SK-N-SH (cell line): ENCODE results near the gene B3GALT5. TPM values are rescaled to one million over a fixed set of nuclear protein-coding genes. Genes with fewer than 3 reads are reported as not detected.

Source experiments
- CTCF ChIA-PET: fragments of 300-600, 350-600 bp; formaldehyde crosslinking; extraction: SDS; loops from one replicate; lab custom pipeline; 2021; lab: Yijun Ruan, JAX
- POLR2A ChIA-PET: fragments of 350-600 bp; sonication (Branson Sonifier 250); formaldehyde crosslinking; extraction: SDS; loops from one replicate; lab custom pipeline; 2020; ENCODE audit warnings: antibody characterized with exemption, inconsistent platforms; lab: Yijun Ruan, JAX
- DNase-seq: peaks from one replicate; pipeline ENCODE4 v3.0.0; 2012
- H2AFZ ChIP-seq: fragments of 200-600 bp; sonication (generic); 2 replicates; pipeline ENCODE4 v1.8.1; 2016; ENCODE audit warnings: antibody characterized with exemption, mild to moderate bottlenecking, low read depth
- H3F3A ChIP-seq: fragments of 200-600 bp; sonication (generic); replicated peaks from 2 replicates; pipeline ENCODE3; 2016; ENCODE audit warnings: antibody characterized with exemption, mild to moderate bottlenecking; ENCODE audit not compliant: insufficient read depth
- H3K27ac ChIP-seq, 2 experiments: fragments of 200-500 bp in 1 of 2; fragments of 200-600 bp in 1 of 2; sonication (Bioruptor generic) in 1 of 2; sonication (generic), shearing (Covaris generic) in 1 of 2; 2 replicates each; pipeline versions ENCODE4 v1.5.1 to v1.6.1; 2014 to 2016; ENCODE audit warnings: low read depth in 2 of 2, inconsistent platforms in 1 of 2, low read length in 1 of 2, mild to moderate bottlenecking in 1 of 2, mixed read lengths in 1 of 2
- H3K27me3 ChIP-seq: fragments of 200-600 bp; sonication (generic), shearing (Covaris generic); 2 replicates; pipeline ENCODE4 v1.6.1; 2016; ENCODE audit warnings: mixed run types; ENCODE audit not compliant: insufficient read depth
- H3K36me3 ChIP-seq, 2 experiments: fragments of 200-500 bp in 1 of 2; fragments of 200-600 bp in 1 of 2; sonication (Bioruptor generic) in 1 of 2; sonication (generic) in 1 of 2; replicated peaks in 1 of 2; 2 replicates each; pipeline versions ENCODE3 to v1.5.1; 2014 to 2016; ENCODE audit warnings: low read length in 1 of 2, mild to moderate bottlenecking in 1 of 2; ENCODE audit not compliant: insufficient read depth in 2 of 2, control insufficient read depth in 1 of 2
- H3K4me1 ChIP-seq, 2 experiments: fragments of 200-500 bp in 1 of 2; fragments of 200-600 bp in 1 of 2; sonication (Bioruptor generic) in 1 of 2; sonication (generic), shearing (Covaris generic) in 1 of 2; 2 replicates each; pipeline versions ENCODE4 v1.5.1 to v1.6.1; 2014 to 2016; ENCODE audit warnings: low read depth in 1 of 2, low read length in 1 of 2, mixed run types in 1 of 2; ENCODE audit not compliant: insufficient read depth in 2 of 2, control insufficient read depth in 1 of 2
- H3K4me2 ChIP-seq: fragments of 200-600 bp; sonication (generic), shearing (Covaris generic); 2 replicates; pipeline ENCODE4 v1.6.1; 2017; ENCODE audit warnings: mixed run types
- H3K4me3 ChIP-seq, 2 experiments: fragments of 200-500 bp in 1 of 2; fragments of 200-600 bp in 1 of 2; sonication (Bioruptor generic) in 1 of 2; sonication (generic), shearing (Covaris generic) in 1 of 2; 2 replicates each; pipeline versions ENCODE4 v1.5.1 to v1.8.1; 2014 to 2016; ENCODE audit warnings: low read depth in 2 of 2, inconsistent platforms in 1 of 2, low read length in 1 of 2, mild to moderate bottlenecking in 1 of 2, mixed read lengths in 1 of 2, moderate library complexity in 1 of 2
- H3K79me2 ChIP-seq: fragments of 200-600 bp; sonication (generic); 2 replicates; pipeline ENCODE4 v1.8.1; 2017; ENCODE audit warnings: mild to moderate bottlenecking; ENCODE audit not compliant: insufficient read depth
- H3K9ac ChIP-seq: fragments of 200-600 bp; sonication (generic); 2 replicates; pipeline ENCODE4 v1.6.1; 2017; ENCODE audit warnings: mixed run types
- H3K9me2 ChIP-seq: fragments of 200-600 bp; sonication (generic); 2 replicates; pipeline ENCODE4 v1.6.1; 2017; ENCODE audit warnings: mixed run types
- H3K9me3 ChIP-seq: fragments of 200-600 bp; sonication (generic); 2 replicates; pipeline ENCODE4 v1.6.1; 2017; ENCODE audit warnings: mixed run types, mild to moderate bottlenecking, moderate library complexity
- H4K20me1 ChIP-seq: fragments of 200-600 bp; sonication (generic); 2 replicates; pipeline ENCODE4 v1.6.1; 2017; ENCODE audit warnings: mild to moderate bottlenecking, mixed run types; ENCODE audit not compliant: insufficient read depth
- EP300 ChIP-seq, 2 experiments: IDR thresholded peaks; 2 replicates each; pipeline versions ENCODE4 v1.4.0 to v1.6.1; 2012; ENCODE audit warnings: borderline replicate concordance in 1 of 2, low read depth in 1 of 2, low read length in 1 of 2
- EZH2phosphoT487 ChIP-seq: fragments of 200-600 bp; sonication (generic); IDR thresholded peaks from 2 replicates; pipeline ENCODE4 v1.6.1; 2017; ENCODE audit warnings: low read depth, mixed run types, mild to moderate bottlenecking, antibody characterized with exemption, moderate library complexity, borderline replicate concordance
- FOXJ3 ChIP-seq: sonication (generic); formaldehyde crosslinking; IDR thresholded peaks from 2 replicates; pipeline ENCODE4 v1.5.1; 2020; ENCODE audit warnings: mild to moderate bottlenecking, missing genetic modification reagents
- GABPA ChIP-seq: IDR thresholded peaks from 2 replicates; pipeline ENCODE4 v1.4.0; 2012; ENCODE audit warnings: low read depth, mild to moderate bottlenecking
- GATA2 ChIP-seq: sonication (generic); formaldehyde crosslinking; IDR thresholded peaks from 2 replicates; pipeline ENCODE4 v1.5.0; 2020; ENCODE audit warnings: mild to moderate bottlenecking, missing genetic modification reagents
- JUND ChIP-seq: IDR thresholded peaks from 2 replicates; pipeline ENCODE4 v1.4.0; 2012
- MEF2A ChIP-seq: IDR thresholded peaks from 2 replicates; pipeline ENCODE4 v1.4.0; 2012; ENCODE audit warnings: low read depth, borderline replicate concordance
- NRF1 ChIP-seq: IDR thresholded peaks from 2 replicates; pipeline ENCODE4 v1.6.1; 2012; ENCODE audit warnings: low read depth, mild to moderate bottlenecking, low read length
- RAD21 ChIP-seq: IDR thresholded peaks from 2 replicates; pipeline ENCODE4 v1.6.1; 2012; ENCODE audit warnings: mild to moderate bottlenecking, low read length
- RFX5 ChIP-seq: IDR thresholded peaks from 2 replicates; pipeline ENCODE4 v1.6.1; 2012; ENCODE audit warnings: mild to moderate bottlenecking, improper control_type of control experiment, low read length
- RXRA ChIP-seq: IDR thresholded peaks from 2 replicates; pipeline ENCODE4 v1.4.0; 2012; ENCODE audit warnings: low read depth, mild to moderate bottlenecking, borderline replicate concordance
- SIN3A ChIP-seq: IDR thresholded peaks from 2 replicates; pipeline ENCODE4 v1.6.1; 2012; ENCODE audit warnings: low read depth, mild to moderate bottlenecking, low read length, moderate library complexity, borderline replicate concordance
- TAF1 ChIP-seq: IDR thresholded peaks from 2 replicates; pipeline ENCODE4 v1.6.1; 2012; ENCODE audit warnings: low read depth, mild to moderate bottlenecking, low read length, moderate library complexity, borderline replicate concordance
- TCF12 ChIP-seq: IDR thresholded peaks from 2 replicates; pipeline ENCODE4 v1.4.0; 2012
- TEAD4 ChIP-seq: IDR thresholded peaks from 2 replicates; pipeline ENCODE4 v1.4.0; 2012; ENCODE audit warnings: mild to moderate bottlenecking, borderline replicate concordance; ENCODE audit not compliant: insufficient read depth
- USF2 ChIP-seq: fragments of 150-350 bp; IDR thresholded peaks from 2 replicates; pipeline ENCODE4 v1.6.1; 2017; ENCODE audit warnings: antibody characterized with exemption, low read length, low read depth, borderline replicate concordance
- WGBS: methylation state at CpG from one replicate; pipeline ENCODE4 v1.1.6; 2017; ENCODE audit warnings: low lambda C conversion rate; 5-methylcytosine and 5-hydroxymethylcytosine counted together
- polyA plus RNA-seq, 3 experiments: library from polyadenylated mRNA; depleted of rRNA; stranded (reverse); fragments of >200 nt; gene quantifications; 2 replicates each; pipeline ENCODE4 v1.2.3, GENCODE V29; 2012
- TF ChIP-seq, protein P1 (sequence below): IDR thresholded peaks from 2 replicates; pipeline ENCODE4 v1.4.0; 2012; ENCODE audit warnings: low read depth, borderline replicate concordance
- TF ChIP-seq, protein P2 (sequence below): IDR thresholded peaks from 2 replicates; pipeline ENCODE4 v1.6.1; 2012; ENCODE audit warnings: mild to moderate bottlenecking, low read depth, low read length, moderate library complexity
- TF ChIP-seq, protein P3 (sequence below): fragments of 150-350 bp; IDR thresholded peaks from 2 replicates; pipeline ENCODE4 v1.6.1; 2016; ENCODE audit warnings: mild to moderate bottlenecking, low read depth, low read length

The B3GALT5 gene
- polyA plus RNA-seq, 1 of the 3 experiments (the other 2 are of a cell fraction): 0.35 TPM

DNA sequence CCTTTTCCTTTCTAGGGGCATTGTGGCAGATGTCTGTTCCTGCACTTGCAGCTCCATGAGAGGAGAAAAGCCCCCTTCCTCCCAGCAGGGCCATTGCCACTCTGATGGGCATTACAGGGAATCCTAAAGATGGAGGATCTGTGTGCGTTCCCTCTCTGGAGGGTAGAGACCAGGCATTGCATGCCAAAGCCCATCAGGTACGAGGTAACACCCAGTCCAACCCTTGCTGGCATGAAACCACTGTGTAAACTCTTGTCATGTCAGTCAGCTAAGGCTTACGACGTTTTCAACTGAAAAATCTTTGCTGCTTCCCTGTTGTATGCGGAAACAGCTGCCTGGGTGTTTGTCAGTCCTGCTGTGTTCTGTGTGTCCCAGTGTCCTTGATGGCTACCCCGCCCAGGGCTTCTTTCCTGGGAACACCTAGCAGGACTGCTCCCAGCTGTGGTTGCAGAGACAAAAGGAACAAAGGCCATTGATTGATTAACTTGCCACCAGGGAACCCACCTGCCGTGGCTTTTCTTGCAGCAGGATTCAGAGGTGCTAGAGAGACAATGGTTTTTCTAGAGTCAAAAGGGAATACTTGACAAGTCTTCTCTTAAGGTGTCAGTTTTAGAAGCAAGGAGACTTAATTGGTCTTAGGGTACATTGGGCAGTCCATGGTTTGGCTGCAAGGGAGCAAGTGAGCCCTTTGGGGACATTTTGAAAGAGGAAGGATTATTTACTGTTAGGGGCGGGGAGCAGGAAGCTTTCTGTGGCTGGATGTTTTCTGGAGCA, 24.6 kb downstream of the B3GALT5 start:
- Histone ChIP-seq H3K27ac (no peak overlapping the region), H3K27me3 (no peaks in the 10 kb centered on the region), H3K4me2 (no peak overlapping the region), H3K9me2 (no peaks in the 10 kb centered on the region), H3K79me2 (no peaks in the 10 kb centered on the region), H3K9me3 (no peaks in the 10 kb centered on the region), H3K4me1 (peaks cover 0 to 19% of the 10 kb centered on the region in 2 experiments; a peak in 2 of 4 replicates), H3K36me3 (no peaks in the 10 kb centered on the region), H4K20me1 (no peaks in the 10 kb centered on the region), H2AFZ (no peak overlapping the region), H3F3A (peaks cover 13% of the 10 kb centered on the region), H3K4me3 (no peak overlapping the region), H3K9ac (no peak overlapping the region)
- 78% methylated on average over 8 of the region's 8 CpGs for WGBS
- ChIA-PET CTCF (no interaction called here), POLR2A (no interaction called here)
- TF ChIP-seq JUND: no peak
- no peak for TF ChIP-seq EZH2phosphoT487
- TF ChIP-seq GATA2 (CRISPR knock-in tag): no peak
- TF ChIP-seq RAD21: no peak
- no peak for TF ChIP-seq TAF1
- no peak for TF ChIP-seq NRF1
- TF ChIP-seq RXRA: no peak
- TF ChIP-seq FOXJ3 (CRISPR knock-in tag): no peak
- no peak for TF ChIP-seq EP300 (IDR thresholded peaks at IDR 0.05; ENCODE audit: borderline replicate concordance in 1 of 2, low read depth in 1 of 2, low read length in 1 of 2)
- no peak for TF ChIP-seq MEF2A
- no peak for TF ChIP-seq RFX5
- TF ChIP-seq, protein P1, sequence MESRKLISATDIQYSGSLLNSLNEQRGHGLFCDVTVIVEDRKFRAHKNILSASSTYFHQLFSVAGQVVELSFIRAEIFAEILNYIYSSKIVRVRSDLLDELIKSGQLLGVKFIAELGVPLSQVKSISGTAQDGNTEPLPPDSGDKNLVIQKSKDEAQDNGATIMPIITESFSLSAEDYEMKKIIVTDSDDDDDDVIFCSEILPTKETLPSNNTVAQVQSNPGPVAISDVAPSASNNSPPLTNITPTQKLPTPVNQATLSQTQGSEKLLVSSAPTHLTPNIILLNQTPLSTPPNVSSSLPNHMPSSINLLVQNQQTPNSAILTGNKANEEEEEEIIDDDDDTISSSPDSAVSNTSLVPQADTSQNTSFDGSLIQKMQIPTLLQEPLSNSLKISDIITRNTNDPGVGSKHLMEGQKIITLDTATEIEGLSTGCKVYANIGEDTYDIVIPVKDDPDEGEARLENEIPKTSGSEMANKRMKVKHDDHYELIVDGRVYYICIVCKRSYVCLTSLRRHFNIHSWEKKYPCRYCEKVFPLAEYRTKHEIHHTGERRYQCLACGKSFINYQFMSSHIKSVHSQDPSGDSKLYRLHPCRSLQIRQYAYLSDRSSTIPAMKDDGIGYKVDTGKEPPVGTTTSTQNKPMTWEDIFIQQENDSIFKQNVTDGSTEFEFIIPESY: no peak
- TF ChIP-seq, protein P2, sequence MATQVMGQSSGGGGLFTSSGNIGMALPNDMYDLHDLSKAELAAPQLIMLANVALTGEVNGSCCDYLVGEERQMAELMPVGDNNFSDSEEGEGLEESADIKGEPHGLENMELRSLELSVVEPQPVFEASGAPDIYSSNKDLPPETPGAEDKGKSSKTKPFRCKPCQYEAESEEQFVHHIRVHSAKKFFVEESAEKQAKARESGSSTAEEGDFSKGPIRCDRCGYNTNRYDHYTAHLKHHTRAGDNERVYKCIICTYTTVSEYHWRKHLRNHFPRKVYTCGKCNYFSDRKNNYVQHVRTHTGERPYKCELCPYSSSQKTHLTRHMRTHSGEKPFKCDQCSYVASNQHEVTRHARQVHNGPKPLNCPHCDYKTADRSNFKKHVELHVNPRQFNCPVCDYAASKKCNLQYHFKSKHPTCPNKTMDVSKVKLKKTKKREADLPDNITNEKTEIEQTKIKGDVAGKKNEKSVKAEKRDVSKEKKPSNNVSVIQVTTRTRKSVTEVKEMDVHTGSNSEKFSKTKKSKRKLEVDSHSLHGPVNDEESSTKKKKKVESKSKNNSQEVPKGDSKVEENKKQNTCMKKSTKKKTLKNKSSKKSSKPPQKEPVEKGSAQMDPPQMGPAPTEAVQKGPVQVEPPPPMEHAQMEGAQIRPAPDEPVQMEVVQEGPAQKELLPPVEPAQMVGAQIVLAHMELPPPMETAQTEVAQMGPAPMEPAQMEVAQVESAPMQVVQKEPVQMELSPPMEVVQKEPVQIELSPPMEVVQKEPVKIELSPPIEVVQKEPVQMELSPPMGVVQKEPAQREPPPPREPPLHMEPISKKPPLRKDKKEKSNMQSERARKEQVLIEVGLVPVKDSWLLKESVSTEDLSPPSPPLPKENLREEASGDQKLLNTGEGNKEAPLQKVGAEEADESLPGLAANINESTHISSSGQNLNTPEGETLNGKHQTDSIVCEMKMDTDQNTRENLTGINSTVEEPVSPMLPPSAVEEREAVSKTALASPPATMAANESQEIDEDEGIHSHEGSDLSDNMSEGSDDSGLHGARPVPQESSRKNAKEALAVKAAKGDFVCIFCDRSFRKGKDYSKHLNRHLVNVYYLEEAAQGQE: no peak
- no peak for TF ChIP-seq SIN3A
- TF ChIP-seq, protein P3, sequence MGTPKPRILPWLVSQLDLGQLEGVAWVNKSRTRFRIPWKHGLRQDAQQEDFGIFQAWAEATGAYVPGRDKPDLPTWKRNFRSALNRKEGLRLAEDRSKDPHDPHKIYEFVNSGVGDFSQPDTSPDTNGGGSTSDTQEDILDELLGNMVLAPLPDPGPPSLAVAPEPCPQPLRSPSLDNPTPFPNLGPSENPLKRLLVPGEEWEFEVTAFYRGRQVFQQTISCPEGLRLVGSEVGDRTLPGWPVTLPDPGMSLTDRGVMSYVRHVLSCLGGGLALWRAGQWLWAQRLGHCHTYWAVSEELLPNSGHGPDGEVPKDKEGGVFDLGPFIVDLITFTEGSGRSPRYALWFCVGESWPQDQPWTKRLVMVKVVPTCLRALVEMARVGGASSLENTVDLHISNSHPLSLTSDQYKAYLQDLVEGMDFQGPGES: no peak
- TF ChIP-seq TEAD4: no peak
- no peak for TF ChIP-seq USF2
- no peak for TF ChIP-seq GABPA
- no peak for TF ChIP-seq TCF12
- no peak for DNase-seq
